Measurements from ENCODE around the gene SYNE2.
A peak's percentile ranks its signal among the peaks of the same experiment; 100 is the strongest.
"Not testable (repeated sequence)": the region's sequence is repeated elsewhere in the genome, so short reads cannot be mapped to it uniquely, and the experiment has no call there.

SYNE2 gene

GRCh38 chr14:63869940-63870752 lies 17.3 kb downstream of the SYNE2 start:
- peak in 1 of 5 experiments; percentile 22 for DNase-seq

DNA sequence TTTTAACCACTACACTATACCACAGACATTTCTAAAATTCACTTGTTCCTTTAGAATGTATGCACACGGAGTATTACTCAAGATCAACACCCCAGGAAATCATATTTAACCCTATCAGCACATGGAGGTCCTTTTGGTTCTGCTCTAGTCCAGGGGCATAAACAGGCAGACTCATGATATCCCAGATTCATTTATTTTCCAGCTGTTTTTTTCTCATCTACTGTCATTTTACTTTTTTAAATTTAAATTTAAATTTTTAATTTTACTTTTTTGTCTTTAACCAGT lies 17.9 kb downstream of the SYNE2 start:
- DNase-seq = not testable (repeated sequence)

DNA sequence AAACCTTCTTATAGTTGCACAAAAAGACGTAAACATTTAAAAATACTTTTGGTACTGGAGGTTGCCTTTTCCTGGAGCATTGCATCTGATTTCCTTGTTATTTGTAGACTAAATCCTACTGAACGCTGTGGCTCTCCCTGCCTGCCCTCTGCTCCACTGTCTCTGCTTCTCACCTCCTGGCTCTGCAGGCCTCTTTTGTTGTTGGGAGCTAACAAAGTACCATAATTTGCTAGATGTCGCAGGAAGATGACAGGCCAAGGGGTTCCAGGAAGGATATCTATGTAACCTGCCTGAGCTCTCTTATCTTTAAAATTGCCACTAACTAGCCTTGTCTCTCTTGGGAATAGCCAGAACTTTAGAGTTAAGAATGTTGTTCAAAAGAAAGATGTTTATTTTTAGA lies 21.4 kb downstream of the SYNE2 start:
- DNase-seq = no peak

DNA sequence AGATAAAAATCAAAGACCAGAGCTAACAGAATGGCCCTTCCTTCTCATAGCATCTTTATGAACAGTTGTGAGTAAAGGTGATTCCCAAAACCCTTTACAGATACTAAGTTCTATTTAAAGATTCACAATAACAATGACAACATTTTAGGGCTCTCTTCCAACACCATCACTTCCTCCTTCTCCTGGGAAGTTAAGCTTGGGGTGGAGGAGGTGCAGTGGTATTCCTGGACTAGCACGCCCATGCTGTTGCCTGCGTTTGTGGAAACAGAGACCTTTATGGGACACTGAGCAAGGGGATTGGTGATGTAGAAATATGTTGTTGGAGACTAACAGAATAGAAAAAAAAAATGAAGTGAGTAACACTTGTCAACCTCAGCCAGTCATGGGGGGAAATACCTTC lies 22.5 kb downstream of the SYNE2 start:
- no peak for DNase-seq

GRCh38 chr14:63877550-63877939 lies 24.7 kb downstream of the SYNE2 start:
- DNase-seq = no peak

DNA sequence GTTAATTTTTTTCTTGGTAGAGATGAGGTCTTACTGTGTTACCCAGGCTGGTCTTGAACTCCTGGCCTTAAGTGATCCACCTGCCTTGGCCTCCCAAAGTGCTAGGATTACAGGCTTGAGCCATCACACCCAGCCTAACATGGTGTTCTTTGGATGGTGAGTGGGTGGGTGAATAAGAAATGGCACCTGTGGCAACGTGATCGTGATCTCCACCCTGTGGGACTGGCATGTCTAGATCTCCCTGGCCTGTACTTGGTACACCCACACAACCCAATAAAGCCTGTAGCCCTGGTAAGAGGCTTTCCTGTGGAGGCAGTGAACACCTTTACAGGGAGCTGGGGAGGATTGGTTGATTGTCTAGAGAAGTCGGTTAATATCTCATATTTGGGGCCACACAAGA lies 25.2 kb downstream of the SYNE2 start:
- DNase-seq = no peak

DNA sequence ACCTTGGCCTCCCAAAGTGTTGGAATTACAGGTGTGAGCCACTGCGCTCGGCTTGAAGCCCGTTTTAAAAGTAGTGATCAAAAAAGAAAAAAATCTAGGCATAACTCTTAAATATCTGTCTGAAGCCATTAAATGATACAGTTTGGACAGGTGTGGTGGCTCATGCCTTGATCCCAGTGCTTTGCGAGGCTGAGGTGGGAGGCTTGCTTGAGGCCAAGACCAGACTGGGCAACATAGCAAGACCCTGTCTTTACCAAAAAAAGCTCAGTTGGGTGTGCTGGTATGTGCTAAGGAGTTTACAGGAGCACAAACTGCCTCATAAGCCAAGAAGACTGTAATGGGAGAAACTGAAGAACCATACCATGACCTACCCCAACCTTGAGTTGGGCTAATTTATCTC lies 26.0 kb downstream of the SYNE2 start:
- DNase-seq = no peak

DNA sequence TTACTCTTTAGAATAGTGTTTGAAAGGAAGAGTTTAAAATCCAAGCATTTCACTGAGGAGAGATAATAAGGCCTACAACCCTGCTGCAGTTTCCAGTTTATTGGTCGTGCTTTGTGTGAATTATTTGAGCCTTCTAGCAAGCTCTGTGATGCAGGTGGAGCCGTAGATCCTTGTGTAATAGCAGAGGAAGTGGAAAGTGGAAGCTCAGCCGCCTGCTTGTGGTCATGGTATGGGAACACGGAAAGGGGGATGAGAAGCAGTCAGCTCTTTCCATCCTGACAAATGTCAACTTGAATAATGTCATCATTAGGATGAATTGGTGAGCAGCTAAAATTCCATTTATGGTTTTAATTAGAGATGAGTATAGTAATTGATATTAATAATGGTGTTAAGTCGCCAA lies 29.1 kb downstream of the SYNE2 start:
- no peak for DNase-seq

- no peak for DNase-seq
These were observed 35.1 kb downstream of the SYNE2 start for GRCh38 chr14:63887899-63888298.

DNA sequence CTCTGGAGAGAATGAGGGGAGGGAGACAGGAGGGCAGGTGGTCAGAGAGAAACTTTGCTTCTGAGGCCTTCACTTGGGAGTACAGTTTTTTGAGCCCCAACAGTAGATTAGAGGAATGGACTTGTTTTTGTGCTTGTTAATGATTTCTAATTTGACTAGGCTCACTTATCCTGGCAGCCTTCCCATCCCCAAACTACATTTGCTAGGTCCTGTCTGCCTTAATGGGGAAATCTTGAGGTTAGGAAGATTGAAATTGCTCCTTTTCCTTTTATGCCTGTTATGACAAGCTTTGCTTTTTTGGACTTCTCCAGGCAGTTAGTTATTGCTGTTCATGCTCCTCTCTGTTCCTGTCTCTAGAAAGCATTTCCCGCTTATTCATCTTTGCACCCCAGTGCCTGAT lies 37.7 kb downstream of the SYNE2 start:
- no peak for DNase-seq

GRCh38 chr14:63891148-63891975 lies 38.6 kb downstream of the SYNE2 start:
- no peak for DNase-seq

DNA sequence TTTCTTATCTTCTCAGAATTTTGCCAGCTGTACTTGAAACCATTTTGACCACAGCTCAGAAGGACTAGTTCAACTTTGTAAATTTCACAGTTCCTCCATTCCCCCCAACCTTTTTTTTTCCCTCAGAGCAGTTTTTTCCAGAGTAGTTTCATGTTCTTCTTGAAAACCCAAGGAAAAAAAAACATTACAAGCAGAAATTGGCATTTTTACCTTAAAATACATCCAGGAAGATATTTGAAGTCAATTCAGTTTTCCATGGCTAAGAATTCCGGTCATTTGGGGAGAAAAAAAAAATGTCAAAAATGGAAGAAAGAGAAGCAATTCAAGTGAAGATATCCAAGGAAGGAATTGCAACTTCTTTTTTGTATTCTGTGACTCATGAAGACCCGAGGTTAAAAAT lies 39.5 kb downstream of the SYNE2 start:
- no peak for DNase-seq

GRCh38 chr14:63893701-63894458 lies 41.1 kb downstream of the SYNE2 start:
- DNase-seq = no peak

- no peak for DNase-seq
These were observed 42.7 kb downstream of the SYNE2 start for GRCh38 chr14:63895510-63895909.

DNA sequence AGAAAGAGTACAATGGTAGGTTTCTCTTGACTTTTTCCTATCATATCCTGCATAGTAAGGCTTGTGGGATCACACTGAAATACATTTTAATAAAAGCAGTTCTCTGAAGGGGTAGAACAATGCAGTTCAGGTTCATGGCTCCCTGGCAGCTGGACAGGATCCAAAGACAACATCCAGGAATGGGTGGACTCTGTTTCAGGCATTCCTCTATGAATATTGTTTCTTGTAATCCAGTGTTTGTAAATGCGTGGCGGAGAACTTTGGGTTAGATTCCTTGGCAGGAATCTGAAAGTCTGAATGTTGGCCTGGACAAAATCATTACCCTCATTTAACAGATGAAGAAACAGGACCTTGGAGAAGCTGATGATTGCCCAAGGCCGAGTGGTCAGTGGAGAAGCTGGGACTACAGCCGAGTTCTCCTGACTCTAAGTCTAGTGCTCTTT lies 43.5 kb downstream of the SYNE2 start:
- no peak for DNase-seq

DNA sequence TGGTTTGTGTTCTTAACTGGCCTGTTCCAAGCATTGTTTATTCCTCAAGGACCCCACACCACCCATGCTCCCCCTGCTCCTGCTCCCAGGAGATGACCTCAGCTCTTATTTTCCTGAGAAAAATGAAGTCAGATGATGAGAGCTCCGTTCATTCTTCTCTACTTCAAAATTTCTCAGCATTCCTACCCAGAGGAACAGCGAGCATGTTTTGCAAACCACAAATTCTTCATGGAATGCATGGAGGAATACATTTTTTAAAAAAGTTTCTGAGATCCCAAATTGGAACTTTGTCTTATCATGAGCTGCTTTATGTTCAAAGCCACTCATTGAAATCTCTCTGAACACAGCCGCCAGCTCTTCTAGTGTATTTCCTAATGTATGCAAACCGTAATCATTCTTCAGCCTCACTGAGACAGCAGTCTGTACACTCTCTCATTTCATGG lies 44.9 kb downstream of the SYNE2 start:
- DNase-seq = no peak

DNA sequence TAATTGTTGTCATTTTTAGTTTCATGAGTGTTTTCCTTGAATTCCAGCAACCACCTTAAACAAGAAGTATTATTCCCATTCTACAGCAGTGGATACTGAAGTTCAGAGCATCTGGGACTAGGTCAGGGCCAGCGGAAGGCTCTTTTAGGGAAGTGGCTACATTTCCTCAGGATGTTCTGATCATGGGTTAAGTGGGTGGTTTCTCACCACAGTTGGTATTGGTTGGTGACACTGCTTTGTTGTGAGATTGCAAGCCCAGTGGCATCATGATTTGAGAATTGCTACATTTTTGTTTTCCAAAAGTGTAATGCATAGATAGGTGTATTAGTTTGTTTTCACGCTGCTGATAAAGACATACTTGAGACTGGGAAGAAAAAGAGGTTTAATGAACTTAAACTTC lies 47.1 kb downstream of the SYNE2 start:
- peak in 2 of 5 experiments; percentile 18 to 22 for DNase-seq

GRCh38 chr14:63901434-63902085 lies 48.8 kb downstream of the SYNE2 start:
- DNase-seq = peak in 1 of 5 experiments; percentile 7

DNA sequence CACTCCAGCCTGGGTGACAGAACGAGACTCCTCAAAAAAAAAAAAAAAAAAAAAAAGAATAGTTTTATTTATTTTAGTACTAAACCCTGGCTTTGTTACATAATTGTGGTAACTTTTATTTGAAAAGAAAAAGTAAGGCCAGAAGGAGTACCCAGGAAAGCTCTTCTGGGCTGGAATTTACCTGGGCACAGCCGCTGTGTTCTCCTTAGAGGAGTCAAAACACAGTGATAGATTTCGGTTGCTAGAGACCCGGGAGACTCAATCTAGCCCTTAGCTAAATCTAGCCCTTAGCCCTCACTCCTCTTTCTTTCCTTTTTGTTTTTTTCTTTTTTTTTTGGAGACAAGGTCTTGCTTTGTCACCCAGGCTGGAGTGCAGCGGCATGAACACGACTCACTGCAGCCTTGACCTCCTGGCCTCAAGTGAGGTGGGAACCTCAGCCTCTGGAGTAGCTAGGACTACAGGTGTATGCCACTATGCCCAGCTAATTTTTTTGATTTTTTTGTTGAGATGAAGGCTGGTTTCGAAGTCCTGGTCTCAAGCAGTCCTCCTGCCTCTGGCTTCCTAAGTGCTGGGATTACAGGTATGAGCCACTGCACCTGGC lies 49.7 kb downstream of the SYNE2 start:
- DNase-seq = no peak

GRCh38 chr14:63904724-63905123 lies 51.9 kb downstream of the SYNE2 start:
- DNase-seq = no peak

GRCh38 chr14:63905370-63905769 lies 52.6 kb downstream of the SYNE2 start:
- no peak for DNase-seq

DNA sequence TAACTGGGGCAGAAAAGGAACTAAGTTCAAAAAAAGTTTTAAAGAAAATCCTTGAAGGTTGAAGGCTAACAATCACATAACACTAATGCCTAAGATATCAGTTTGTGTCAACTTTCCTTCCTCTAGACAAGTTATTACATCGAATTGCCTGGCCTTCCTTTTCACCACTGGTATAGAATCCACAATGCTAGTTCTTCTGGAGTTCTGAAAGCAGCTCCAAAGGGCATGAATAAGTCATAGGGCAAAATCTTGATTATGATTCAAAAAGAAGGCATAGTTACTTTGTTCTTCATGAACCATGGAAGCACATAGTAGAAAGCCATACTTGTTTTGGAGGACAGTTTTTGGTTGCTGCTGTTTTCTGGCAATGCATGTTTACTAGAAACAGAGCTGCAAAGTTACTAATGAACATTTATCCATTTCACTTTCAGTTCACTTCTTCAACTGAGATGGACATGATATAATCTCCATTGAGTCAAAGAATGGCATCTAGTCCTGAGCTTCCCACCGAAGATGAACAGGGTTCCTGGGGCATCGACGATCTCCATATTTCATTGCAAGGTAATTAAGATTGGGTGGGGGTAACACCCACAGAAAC lies 56.0 kb downstream of the SYNE2 start:
- peak in 1 of 5 experiments; percentile 7 for DNase-seq

Data from T-helper 2 cell (primary cell).